ENCODE measurements around the gene ETV1. TPM values are rescaled to one million over a fixed set of nuclear protein-coding genes. Genes with fewer than 3 reads are reported as not detected.

ETV1 gene
- total RNA-seq, 2 donors from 2014 or later: 1.6 to 4.3 TPM

DNA sequence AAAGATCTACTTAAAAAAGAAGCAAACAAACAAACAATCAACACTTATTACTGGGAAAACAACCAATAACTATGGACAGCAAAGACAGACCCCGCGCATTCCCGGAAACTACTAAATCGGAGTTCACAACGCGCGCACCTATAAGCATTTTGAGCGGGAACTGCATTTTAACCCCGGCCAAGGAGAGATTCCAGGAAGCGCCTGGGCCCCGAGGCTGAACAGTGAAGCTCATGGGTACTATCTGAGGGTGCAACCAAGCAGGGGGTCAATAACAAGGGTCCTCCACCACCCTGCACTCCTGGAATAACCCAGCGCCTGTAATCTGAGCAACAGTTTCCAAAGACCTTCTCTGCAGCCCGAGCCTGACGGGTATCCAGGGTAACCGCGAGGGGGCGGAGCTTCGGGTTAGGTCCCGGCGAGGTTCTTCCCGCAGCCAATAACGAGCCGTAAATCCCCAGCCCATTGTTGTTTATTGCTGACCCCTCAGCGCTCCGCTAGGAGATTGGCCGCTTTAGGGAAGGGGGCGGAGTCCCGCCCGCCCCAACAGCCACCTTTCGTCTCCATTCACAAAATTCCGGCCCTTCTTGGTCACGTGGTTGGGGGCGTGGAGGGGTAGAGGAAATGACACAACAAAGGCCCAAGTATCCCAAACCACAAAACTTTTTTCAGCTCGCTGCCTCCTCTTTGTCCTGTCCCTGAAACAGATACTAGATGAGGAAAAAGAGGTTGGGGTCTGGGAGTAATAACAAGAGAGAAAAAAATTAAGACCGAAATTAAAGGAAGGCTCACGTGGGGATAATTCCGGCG is 1.7 kb upstream of the ETV1 start:
- no peaks in the 10 kb centered on the region for H3K9me3 ChIP-seq
- DNase-seq: peak; percentile 94
- H3K9ac ChIP-seq (ENCODE audit: low read depth in 2 of 2, low read length in 2 of 2): peak overlapping the region; percentile 38 to 70

DNA sequence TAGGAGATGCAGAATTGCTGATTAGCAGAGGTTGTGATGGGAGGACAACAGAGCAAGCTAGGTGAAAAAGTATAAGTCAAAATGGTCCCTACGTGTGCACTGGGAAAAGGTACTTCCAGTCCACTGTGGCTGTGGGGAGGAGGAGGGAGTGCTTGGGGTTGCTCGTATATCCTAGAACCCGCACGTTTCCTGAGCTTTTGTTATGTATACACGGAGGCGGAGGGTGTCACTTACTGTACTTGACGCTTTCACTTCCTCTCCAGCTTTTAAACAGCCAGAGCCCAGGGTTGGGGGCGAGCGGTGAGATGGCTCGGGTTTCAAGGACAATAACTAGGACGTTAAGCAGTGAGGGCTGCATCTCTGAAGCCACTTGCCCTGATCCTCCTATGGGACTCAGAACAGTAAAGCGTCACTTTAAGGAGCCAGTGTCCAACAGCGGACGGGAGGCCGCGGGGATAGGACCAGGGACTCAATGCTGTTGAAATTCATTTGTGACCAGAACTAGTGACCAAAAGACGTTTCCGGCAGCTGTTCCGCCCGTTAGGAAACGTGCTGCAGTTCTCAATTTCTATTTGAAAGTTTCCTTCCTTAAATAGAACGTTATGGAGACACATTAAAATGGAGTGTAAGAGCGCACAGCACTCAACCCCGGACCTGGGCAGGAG is 985 bp upstream of the ETV1 start:
- peak; percentile 56 for DNase-seq
- Histone ChIP-seq H3K36me3 (no peaks in the 10 kb centered on the region), H3K4me3 (peak overlapping the region; percentile 65), H3K27me3 (no peaks in the 10 kb centered on the region), H3K9ac (ENCODE audit: low read depth in 2 of 2, low read length in 2 of 2) (peak overlapping the region; percentile 38 to 70), H3K27ac (peak overlapping the region; percentile 80), H3K9me3 (no peaks in the 10 kb centered on the region), H3K4me1 (no peaks in the 10 kb centered on the region)
- intact Hi-C loops (cut with DNase I): no loop called here
- no peak for TF ChIP-seq CTCF (IDR thresholded peaks at IDR 0.05)

More for the DNA sequence above, 1.7 kb upstream of the ETV1 start:
- Histone ChIP-seq H3K27me3 (no peaks in the 10 kb centered on the region), H3K27ac (peak overlapping the region; percentile 80), H3K4me3 (peak overlapping the region; percentile 65), H3K36me3 (no peaks in the 10 kb centered on the region), H3K4me1 (no peaks in the 10 kb centered on the region)
- intact Hi-C loops (cut with DNase I): no loop called here
- no peak for TF ChIP-seq CTCF (IDR thresholded peaks at IDR 0.05)

- Histone ChIP-seq H3K9ac (ENCODE audit: low read depth in 2 of 2, low read length in 2 of 2) (peak overlapping the region; percentile 60 to 70), H3K27ac (peak overlapping the region; percentile 80), H3K4me3 (peak overlapping the region; percentile 65), H3K9me3 (no peaks in the 10 kb centered on the region), H3K36me3 (no peaks in the 10 kb centered on the region), H3K27me3 (no peaks in the 10 kb centered on the region), H3K4me1 (no peaks in the 10 kb centered on the region)
- intact Hi-C loops (cut with DNase I): no loop called here
- no peak for TF ChIP-seq CTCF (IDR thresholded peaks at IDR 0.05)
- DNase-seq: peak; percentile 27
Observed at GRCh38 chr7:13989949-13990305, 461 bp upstream of the ETV1 start.

GRCh38 chr7:13988731-13989125 is 738 bp downstream of the ETV1 start:
- peak; percentile 19 for DNase-seq
- Histone ChIP-seq H3K4me3 (peak overlapping the region; percentile 65), H3K27ac (no peak overlapping the region), H3K9ac (ENCODE audit: low read depth in 2 of 2, low read length in 2 of 2) (peak overlapping the region in 1 of 2 donors; percentile 6), H3K36me3 (no peaks in the 10 kb centered on the region), H3K4me1 (no peaks in the 10 kb centered on the region), H3K9me3 (no peaks in the 10 kb centered on the region), H3K27me3 (no peaks in the 10 kb centered on the region)
- TF ChIP-seq CTCF (IDR thresholded peaks at IDR 0.05): no peak
- intact Hi-C loops (cut with DNase I): no loop called here

DNA sequence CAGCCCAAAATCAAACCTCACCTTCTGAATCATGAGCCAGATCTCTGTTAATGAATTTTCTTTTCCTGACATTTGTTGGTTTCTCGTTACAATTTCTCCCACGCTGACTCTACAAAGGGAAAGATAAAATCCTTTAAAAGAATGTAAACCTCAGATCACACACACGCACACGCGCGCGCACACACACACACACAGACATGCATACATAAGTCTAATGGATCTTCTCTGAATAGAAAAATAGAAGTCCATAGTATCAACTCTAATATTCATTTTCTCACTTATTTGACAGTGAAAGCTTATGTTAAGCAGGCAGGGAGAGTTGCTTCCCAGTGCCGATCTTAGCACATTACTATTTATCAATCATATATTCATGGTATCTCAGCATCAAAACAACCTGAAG is 1.4 kb downstream of the ETV1 start:
- H3K4me3 ChIP-seq: no peak overlapping the region
- no peaks in the 10 kb centered on the region for H3K4me1 ChIP-seq
- TF ChIP-seq CTCF (IDR thresholded peaks at IDR 0.05): no peak
- intact Hi-C loops (cut with DNase I): no loop called here
- no peak overlapping the region for H3K27ac ChIP-seq
- no peaks in the 10 kb centered on the region for H3K9me3 ChIP-seq
- no peak for DNase-seq
- no peaks in the 10 kb centered on the region for H3K36me3 ChIP-seq
- H3K9ac ChIP-seq (ENCODE audit: low read depth in 2 of 2, low read length in 2 of 2): no peak overlapping the region
- H3K27me3 ChIP-seq: no peaks in the 10 kb centered on the region
